GM19035 (cell line): ENCODE data around the gene BPIFB2.

ENCODE experiments used
- ATAC-seq: cut with Tn5 transposase; IDR thresholded peaks from one replicate; pipeline ENCODE4 v1.9.1; 2021; ENCODE audit not compliant: unreplicated experiment

BPIFB2 gene

GRCh38 chr20:33067806-33068205 lies 60.3 kb downstream of the BPIFB2 start:
- ATAC-seq: no peak

GRCh38 chr20:33068251-33068939 lies 60.9 kb downstream of the BPIFB2 start:
- ATAC-seq: no peak

- no peak for ATAC-seq
These were observed 62.2 kb downstream of the BPIFB2 start for GRCh38 chr20:33069673-33070072.

- ATAC-seq: no peak
These were observed 62.9 kb downstream of the BPIFB2 start for GRCh38 chr20:33070111-33071053.

- ATAC-seq: no peak
These were observed 63.7 kb downstream of the BPIFB2 start for GRCh38 chr20:33071198-33071597.

- no peak for ATAC-seq
These were observed 64.9 kb downstream of the BPIFB2 start for GRCh38 chr20:33072362-33072761.

- no peak for ATAC-seq
These were observed 65.3 kb downstream of the BPIFB2 start for GRCh38 chr20:33072813-33073212.
